ENCODE results near the gene TSPYL4.

TSPYL4 gene

DNA sequence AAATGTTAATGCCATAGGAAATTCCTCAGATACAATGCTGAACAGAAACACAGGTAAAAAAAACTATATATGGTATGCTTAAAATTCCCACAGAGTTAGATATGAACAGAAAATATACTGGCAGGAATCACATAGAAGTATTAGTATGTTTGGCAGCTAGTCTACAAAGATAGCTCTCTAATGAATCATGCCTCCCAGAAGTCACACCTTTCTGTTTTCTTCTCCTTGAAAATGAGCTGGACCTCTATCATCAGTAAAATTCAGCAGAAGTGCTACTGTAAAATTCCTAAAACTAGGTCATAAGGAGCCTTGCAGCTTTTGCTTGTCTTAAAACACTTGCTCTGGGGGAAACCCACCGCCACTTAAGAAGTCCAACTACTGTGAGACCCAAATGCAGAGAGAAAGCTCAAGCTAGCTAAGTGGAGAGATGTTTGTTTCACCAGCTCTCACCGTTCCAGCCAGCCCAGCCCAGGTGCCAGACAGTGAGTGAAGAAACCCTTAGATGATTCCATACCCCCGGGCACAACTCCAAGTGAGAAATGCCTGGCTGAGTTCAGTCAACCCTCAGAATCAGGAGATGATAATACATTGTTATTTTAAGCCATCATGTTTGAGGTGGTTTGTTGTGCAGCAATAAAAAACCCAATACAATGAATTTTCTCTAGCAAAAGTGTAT is 43.0 kb downstream of the TSPYL4 start:
- Histone ChIP-seq H3K4me2 (ENCODE audit: low read depth, low read length, poor library complexity, severe bottlenecking) (no peak overlapping the region), H2AFZ (ENCODE audit: low read depth, low read length, severe bottlenecking) (no peak overlapping the region), H3K4me3 (ENCODE audit: insufficient read depth, low read length, poor library complexity, severe bottlenecking) (no peak overlapping the region), H3K9me3 (ENCODE audit: insufficient read depth, low read length) (no peaks in the 10 kb centered on the region), H4K20me1 (ENCODE audit: low read depth, low read length) (no peaks in the 10 kb centered on the region; the same call in 1 of the 2 replicates), H3K79me2 (ENCODE audit: insufficient read depth, low read length) (no peaks in the 10 kb centered on the region), H3K27me3 (ENCODE audit: low read length) (no peaks in the 10 kb centered on the region), H3F3A (ENCODE audit: insufficient read depth) (no peaks in the 10 kb centered on the region), H3K9me2 (replicated peaks; ENCODE audit: insufficient read depth, low read length) (no peaks in the 10 kb centered on the region), H3K36me3 (ENCODE audit: low read length) (no peaks in the 10 kb centered on the region), H3K27ac (ENCODE audit: low read depth, low read length) (no peak overlapping the region), H3K9ac (ENCODE audit: low read length) (no peak overlapping the region)
- TF ChIP-seq, protein P1, sequence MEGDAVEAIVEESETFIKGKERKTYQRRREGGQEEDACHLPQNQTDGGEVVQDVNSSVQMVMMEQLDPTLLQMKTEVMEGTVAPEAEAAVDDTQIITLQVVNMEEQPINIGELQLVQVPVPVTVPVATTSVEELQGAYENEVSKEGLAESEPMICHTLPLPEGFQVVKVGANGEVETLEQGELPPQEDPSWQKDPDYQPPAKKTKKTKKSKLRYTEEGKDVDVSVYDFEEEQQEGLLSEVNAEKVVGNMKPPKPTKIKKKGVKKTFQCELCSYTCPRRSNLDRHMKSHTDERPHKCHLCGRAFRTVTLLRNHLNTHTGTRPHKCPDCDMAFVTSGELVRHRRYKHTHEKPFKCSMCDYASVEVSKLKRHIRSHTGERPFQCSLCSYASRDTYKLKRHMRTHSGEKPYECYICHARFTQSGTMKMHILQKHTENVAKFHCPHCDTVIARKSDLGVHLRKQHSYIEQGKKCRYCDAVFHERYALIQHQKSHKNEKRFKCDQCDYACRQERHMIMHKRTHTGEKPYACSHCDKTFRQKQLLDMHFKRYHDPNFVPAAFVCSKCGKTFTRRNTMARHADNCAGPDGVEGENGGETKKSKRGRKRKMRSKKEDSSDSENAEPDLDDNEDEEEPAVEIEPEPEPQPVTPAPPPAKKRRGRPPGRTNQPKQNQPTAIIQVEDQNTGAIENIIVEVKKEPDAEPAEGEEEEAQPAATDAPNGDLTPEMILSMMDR (IDR thresholded peaks at IDR 0.05; ENCODE audit: insufficient read depth, low read length, poor library complexity, severe bottlenecking) = no peak
- TF ChIP-seq EZH2phosphoT487 (conservative IDR thresholded peaks at IDR 0.05; ENCODE audit: low read length) = no peak

- Histone ChIP-seq H4K20me1 (ENCODE audit: low read depth, low read length) (no peaks in the 10 kb centered on the region; the same call in 1 of the 2 replicates), H3K9me2 (replicated peaks; ENCODE audit: insufficient read depth, low read length) (no peaks in the 10 kb centered on the region), H2AFZ (ENCODE audit: low read depth, low read length, severe bottlenecking) (no peak overlapping the region), H3K27me3 (ENCODE audit: low read length) (no peaks in the 10 kb centered on the region), H3K9me3 (ENCODE audit: insufficient read depth, low read length) (no peaks in the 10 kb centered on the region), H3K36me3 (ENCODE audit: low read length) (no peaks in the 10 kb centered on the region), H3F3A (ENCODE audit: insufficient read depth) (no peaks in the 10 kb centered on the region), H3K4me2 (ENCODE audit: low read depth, low read length, poor library complexity, severe bottlenecking) (no peak overlapping the region), H3K27ac (ENCODE audit: low read depth, low read length) (no peak overlapping the region), H3K9ac (ENCODE audit: low read length) (no peak overlapping the region), H3K79me2 (ENCODE audit: insufficient read depth, low read length) (no peaks in the 10 kb centered on the region), H3K4me3 (ENCODE audit: insufficient read depth, low read length, poor library complexity, severe bottlenecking) (no peak overlapping the region)
- no peak for TF ChIP-seq EZH2phosphoT487 (conservative IDR thresholded peaks at IDR 0.05; ENCODE audit: low read length)
- TF ChIP-seq, protein P1 (IDR thresholded peaks at IDR 0.05; ENCODE audit: insufficient read depth, low read length, poor library complexity, severe bottlenecking) = no peak
These were observed 43.6 kb downstream of the TSPYL4 start for GRCh38 chr6:116210316-116210715.

DNA sequence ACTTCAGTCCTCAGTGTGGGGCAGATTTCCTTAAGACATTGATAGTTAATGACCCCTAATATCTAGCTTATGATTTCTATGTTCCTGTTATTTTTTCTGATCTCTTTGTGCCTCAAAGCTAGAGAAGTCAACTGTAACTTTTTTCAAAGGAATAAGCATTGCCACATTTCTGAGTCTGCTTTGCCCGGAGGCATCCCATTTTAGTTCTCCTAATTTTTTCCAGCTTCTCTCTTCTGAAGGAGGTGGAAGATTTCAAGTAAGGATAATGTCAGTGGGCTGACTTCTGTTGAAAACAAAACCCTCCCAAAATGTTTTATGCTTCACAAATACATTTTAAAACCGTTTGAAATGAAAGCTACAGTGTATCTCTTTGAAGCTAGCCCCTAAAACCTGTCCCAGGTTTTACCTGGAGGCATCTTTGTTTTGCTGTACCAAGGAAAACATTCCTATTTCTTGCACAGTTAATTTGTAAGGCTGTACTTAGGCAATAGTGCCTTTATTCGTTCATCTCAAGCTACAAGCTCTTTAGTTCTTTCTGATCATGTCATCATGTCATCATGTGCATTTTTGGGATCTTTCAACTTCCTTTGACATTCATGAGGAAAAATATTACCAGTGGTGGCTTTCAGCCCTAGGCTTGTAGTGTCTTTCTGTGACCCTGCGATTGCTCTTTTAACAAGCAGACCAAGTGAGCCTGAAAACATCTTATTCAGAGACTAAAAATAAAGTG is 45.7 kb downstream of the TSPYL4 start:
- no peak overlapping the region for H3K4me3 ChIP-seq (ENCODE audit: insufficient read depth, low read length, poor library complexity, severe bottlenecking)
- no peaks in the 10 kb centered on the region for H3K36me3 ChIP-seq (ENCODE audit: low read length)
- H3K9me3 ChIP-seq (ENCODE audit: insufficient read depth, low read length) = no peaks in the 10 kb centered on the region
- no peaks in the 10 kb centered on the region for H3F3A ChIP-seq (ENCODE audit: insufficient read depth)
- no peak overlapping the region for H3K27ac ChIP-seq (ENCODE audit: low read depth, low read length)
- H3K27me3 ChIP-seq (ENCODE audit: low read length) = no peaks in the 10 kb centered on the region
- H3K4me2 ChIP-seq (ENCODE audit: low read depth, low read length, poor library complexity, severe bottlenecking) = no peak overlapping the region
- no peaks in the 10 kb centered on the region for H3K9me2 ChIP-seq (replicated peaks; ENCODE audit: insufficient read depth, low read length)
- H4K20me1 ChIP-seq (ENCODE audit: low read depth, low read length) = no peaks in the 10 kb centered on the region; the same call in 1 of the 2 replicates
- no peak for TF ChIP-seq EZH2phosphoT487 (conservative IDR thresholded peaks at IDR 0.05; ENCODE audit: low read length)
- TF ChIP-seq, protein P1 (IDR thresholded peaks at IDR 0.05; ENCODE audit: insufficient read depth, low read length, poor library complexity, severe bottlenecking) = no peak
- no peaks in the 10 kb centered on the region for H3K79me2 ChIP-seq (ENCODE audit: insufficient read depth, low read length)
- no peak overlapping the region for H3K9ac ChIP-seq (ENCODE audit: low read length)
- no peak overlapping the region for H2AFZ ChIP-seq (ENCODE audit: low read depth, low read length, severe bottlenecking)
